ENCODE results near the gene TAS2R31.
"Not testable (repeated sequence)": the region's sequence is repeated elsewhere in the genome, so short reads cannot be mapped to it uniquely, and the experiment has no call there.

DNA sequence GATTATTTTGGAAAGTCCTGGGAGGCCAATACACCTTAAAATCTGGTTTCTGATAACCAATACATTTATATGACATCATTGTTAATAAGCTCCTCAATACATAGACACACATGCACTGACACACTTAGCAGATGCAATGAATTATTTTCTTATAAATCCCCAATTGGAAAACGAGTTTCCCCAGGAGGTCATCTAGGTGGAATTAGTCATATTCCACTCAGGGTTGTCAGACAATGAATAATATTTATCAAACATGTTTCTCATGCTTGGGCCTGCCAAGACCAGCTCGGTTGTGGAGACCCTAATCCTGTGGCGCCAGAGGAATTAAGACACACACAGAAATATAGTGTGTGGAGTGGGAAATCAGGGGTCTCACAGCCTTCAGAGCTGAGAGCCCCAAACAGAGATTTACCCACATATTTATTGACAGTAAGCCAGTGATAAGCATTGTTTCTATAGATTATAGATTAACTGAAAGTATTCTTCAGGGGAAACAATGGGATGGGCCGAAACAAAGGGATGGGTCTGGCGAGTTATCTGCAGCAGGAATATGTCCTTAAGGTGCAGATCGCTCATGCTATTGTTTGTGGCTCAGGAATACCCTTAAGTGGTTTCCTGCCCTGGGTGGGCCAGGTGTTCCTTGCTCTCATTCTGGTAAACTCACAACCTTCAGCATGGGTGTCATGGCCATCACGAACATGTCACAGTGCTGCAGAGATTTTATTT, 18.8 kb upstream of the TAS2R31 start:
- TF ChIP-seq, protein P1, sequence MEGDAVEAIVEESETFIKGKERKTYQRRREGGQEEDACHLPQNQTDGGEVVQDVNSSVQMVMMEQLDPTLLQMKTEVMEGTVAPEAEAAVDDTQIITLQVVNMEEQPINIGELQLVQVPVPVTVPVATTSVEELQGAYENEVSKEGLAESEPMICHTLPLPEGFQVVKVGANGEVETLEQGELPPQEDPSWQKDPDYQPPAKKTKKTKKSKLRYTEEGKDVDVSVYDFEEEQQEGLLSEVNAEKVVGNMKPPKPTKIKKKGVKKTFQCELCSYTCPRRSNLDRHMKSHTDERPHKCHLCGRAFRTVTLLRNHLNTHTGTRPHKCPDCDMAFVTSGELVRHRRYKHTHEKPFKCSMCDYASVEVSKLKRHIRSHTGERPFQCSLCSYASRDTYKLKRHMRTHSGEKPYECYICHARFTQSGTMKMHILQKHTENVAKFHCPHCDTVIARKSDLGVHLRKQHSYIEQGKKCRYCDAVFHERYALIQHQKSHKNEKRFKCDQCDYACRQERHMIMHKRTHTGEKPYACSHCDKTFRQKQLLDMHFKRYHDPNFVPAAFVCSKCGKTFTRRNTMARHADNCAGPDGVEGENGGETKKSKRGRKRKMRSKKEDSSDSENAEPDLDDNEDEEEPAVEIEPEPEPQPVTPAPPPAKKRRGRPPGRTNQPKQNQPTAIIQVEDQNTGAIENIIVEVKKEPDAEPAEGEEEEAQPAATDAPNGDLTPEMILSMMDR (IDR thresholded peaks at IDR 0.05): not testable (repeated sequence)
- TF ChIP-seq POLR2A (IDR thresholded peaks at IDR 0.05): not testable (repeated sequence)

Data from uterus (tissue), 2 donors.